Cardiac muscle cell (in vitro differentiated cells and primary cell): ENCODE data around the gene SCAMP2. TPM values are rescaled to one million over a fixed set of nuclear protein-coding genes. Genes with fewer than 3 reads are reported as not detected.
"Not testable (repeated sequence)": the region's sequence is repeated elsewhere in the genome, so short reads cannot be mapped to it uniquely, and the experiment has no call there.

ENCODE experiments used
- DNase-seq, 2 donors: peaks; one replicate each; pipeline versions ENCODE4 v3.0.0 to v3.0.0-alpha.2; 2010 to 2017; ENCODE audit warnings: low read depth in 1 of 2, low spot score in 1 of 2
- H3K27ac ChIP-seq: fragments of 200-600 bp; sonication (generic); 2 replicates; pipeline ENCODE4 v1.5.1; 2016
- H3K27me3 ChIP-seq: fragments of 200-600 bp; sonication (generic); 2 replicates; pipeline ENCODE4 v1.6.0; 2016; ENCODE audit warnings: control low read depth
- H3K36me3 ChIP-seq: fragments of 200-600 bp; sonication (generic); 2 replicates; pipeline ENCODE4 v1.5.1; 2016; ENCODE audit warnings: control low read depth
- H3K4me1 ChIP-seq: fragments of 200-600 bp; sonication (generic); 2 replicates; pipeline ENCODE4 v1.8.1; 2017; ENCODE audit warnings: low read depth, mild to moderate bottlenecking, mixed run types
- H3K4me3 ChIP-seq: fragments of 200-600 bp; sonication (generic); 2 replicates; pipeline ENCODE4 v1.5.1; 2016; ENCODE audit warnings: mild to moderate bottlenecking
- H3K9me3 ChIP-seq: fragments of 200-600 bp; sonication (generic); 2 replicates; pipeline ENCODE4 v1.5.1; 2017; ENCODE audit warnings: low read depth, mild to moderate bottlenecking, control low read depth
- polyA plus RNA-seq: library from polyadenylated mRNA; unstranded; fragments of >200 nt; fragmentation: Nextera tagmentation; extraction: Ambion mirVana; gene quantifications from 2 replicates; pipeline ENCODE4 v1.2.1, GENCODE V29; 2016
- total RNA-seq: library from RNA; depleted of rRNA; stranded (reverse); fragments of >200 nt; gene quantifications from 2 replicates; pipeline ENCODE4 v1.2.3, GENCODE V29; 2016
- TF ChIP-seq, protein P1 (sequence below): IDR thresholded peaks from 2 replicates; pipeline ENCODE4 v1.5.1; 2012; ENCODE audit warnings: low read depth, mild to moderate bottlenecking, low read length

SCAMP2 gene, protein sequence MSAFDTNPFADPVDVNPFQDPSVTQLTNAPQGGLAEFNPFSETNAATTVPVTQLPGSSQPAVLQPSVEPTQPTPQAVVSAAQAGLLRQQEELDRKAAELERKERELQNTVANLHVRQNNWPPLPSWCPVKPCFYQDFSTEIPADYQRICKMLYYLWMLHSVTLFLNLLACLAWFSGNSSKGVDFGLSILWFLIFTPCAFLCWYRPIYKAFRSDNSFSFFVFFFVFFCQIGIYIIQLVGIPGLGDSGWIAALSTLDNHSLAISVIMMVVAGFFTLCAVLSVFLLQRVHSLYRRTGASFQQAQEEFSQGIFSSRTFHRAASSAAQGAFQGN
- total RNA-seq (52.3 and 55.1 TPM in 2 replicates), polyA plus RNA-seq (89.0 and 115 TPM in 2 replicates)

DNA sequence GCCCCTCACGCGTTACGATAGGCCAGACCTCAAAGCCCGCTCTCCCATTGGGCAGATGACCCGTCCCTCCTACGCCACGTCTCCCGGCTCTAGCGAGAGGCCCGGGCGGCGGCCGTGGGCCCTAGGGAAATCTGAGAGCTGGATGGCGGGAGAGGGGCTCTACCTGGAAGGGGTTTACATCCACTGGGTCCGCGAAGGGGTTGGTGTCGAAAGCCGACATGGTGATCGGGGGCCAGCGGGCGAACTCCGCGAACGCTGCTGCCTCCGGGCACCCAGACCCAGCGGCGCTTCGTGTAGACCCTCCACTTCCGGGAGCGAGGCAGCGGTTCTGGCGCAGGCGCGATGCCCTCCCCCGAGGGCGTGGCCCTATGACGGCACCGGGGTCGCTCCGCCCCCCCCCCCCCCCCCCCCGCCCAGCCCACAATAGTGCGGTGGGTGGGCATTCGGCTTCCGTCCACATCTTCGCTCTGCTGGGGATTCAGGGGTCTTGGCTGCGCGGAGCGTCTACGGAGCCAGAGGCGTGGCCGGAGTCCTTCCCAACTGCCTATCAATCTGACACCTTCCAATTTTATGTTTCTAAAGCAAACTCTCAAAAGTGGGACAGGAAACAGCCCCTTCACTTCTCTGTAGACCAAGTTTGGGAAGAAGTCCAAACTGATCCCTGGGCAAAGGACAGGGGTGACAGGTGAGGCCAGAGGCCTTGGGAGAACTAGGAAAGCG is at the start of gene SCAMP2:
Gene SCAMP2 (minus strand): TSS at position 330 of the 720 bp plus-strand sequence. CDS start 110 bp downstream, at position 220.
- Histone ChIP-seq H3K27ac (peak within 1 kb of the TSS; percentile 87), H3K4me1 (peaks cover 28% of the 10 kb centered on the region), H3K4me3 (peak within 1 kb of the TSS; percentile 43), H3K9me3 (no peaks in the 10 kb centered on the region), H3K36me3 (no peaks in the 10 kb centered on the region), H3K27me3 (no peaks in the 10 kb centered on the region)
- TF ChIP-seq, protein P1, sequence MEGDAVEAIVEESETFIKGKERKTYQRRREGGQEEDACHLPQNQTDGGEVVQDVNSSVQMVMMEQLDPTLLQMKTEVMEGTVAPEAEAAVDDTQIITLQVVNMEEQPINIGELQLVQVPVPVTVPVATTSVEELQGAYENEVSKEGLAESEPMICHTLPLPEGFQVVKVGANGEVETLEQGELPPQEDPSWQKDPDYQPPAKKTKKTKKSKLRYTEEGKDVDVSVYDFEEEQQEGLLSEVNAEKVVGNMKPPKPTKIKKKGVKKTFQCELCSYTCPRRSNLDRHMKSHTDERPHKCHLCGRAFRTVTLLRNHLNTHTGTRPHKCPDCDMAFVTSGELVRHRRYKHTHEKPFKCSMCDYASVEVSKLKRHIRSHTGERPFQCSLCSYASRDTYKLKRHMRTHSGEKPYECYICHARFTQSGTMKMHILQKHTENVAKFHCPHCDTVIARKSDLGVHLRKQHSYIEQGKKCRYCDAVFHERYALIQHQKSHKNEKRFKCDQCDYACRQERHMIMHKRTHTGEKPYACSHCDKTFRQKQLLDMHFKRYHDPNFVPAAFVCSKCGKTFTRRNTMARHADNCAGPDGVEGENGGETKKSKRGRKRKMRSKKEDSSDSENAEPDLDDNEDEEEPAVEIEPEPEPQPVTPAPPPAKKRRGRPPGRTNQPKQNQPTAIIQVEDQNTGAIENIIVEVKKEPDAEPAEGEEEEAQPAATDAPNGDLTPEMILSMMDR, result no peak
- DNase-seq, result peak; percentile 96 to 97

DNA sequence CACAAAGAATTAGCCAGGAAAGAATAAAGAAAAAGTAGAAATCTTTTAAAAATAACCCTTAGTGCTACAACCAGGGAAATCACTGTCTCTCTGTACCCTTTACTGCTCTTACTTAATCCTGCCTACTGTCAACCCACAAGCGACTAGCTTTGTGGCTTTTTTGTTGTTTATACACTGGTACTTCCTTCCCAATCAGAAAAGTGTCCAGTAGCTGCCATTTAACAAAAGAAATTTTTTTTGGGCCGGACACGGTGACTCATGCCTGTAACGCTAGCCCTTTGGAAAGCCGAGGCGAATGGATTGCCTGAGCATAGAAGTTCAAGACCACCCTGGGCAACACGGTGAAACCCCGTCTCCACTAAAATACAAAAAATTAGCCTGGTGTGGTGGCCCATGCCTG is 47.3 kb upstream of the SCAMP2 start:
- Histone ChIP-seq H3K4me1 (no peaks in the 10 kb centered on the region), H3K9me3 (no peaks in the 10 kb centered on the region), H3K36me3 (peaks cover 72% of the 10 kb centered on the region), H3K27ac (no peak overlapping the region), H3K27me3 (no peaks in the 10 kb centered on the region), H3K4me3 (no peak overlapping the region)
- TF ChIP-seq, protein P1, result no peak
- no peak for DNase-seq

DNA sequence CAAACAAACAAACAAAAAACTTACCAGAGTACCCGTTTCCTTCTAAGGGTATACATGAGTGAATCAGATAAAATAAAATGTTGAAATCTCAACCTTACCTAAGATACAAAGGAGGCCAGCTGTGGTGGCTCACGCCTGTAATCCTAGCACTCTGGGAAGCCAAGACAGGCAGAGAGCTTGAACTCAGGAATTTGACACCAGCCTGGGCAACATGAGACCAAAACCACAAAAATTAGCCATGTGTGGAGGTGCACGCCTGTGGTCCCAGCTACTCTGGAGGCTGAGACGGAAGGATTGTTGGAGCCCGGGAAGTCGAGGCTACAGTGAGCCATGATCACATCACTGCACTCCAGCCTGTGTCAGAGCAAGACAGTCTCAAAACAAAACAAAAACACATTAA is 44.5 kb upstream of the SCAMP2 start:
- peaks cover 57% of the 10 kb centered on the region for H3K36me3 ChIP-seq
- no peaks in the 10 kb centered on the region for H3K27me3 ChIP-seq
- H3K4me3 ChIP-seq, result no peak overlapping the region
- TF ChIP-seq, protein P1, result no peak
- H3K9me3 ChIP-seq, result no peaks in the 10 kb centered on the region
- H3K27ac ChIP-seq, result no peak overlapping the region
- no peak for DNase-seq
- no peaks in the 10 kb centered on the region for H3K4me1 ChIP-seq

DNA sequence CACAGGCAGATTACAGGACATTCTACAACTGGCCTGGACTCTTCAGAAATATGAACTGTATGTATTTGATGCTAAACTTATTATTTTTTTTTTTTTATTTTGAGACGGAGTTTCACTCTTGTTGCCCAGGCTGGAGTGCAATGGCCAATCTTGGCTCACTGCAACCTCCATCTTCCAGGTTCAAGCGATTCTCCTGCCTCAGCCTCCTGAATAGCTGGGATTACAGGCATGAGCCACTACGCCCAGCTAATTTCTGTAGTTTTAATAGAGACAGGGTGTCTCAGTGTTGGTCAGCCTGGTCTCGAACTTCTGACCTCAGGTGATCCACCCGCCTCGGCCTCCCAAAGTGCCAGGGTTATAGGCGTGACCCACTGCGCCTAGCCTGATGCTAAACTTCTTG is 40.6 kb upstream of the SCAMP2 start:
- H3K4me1 ChIP-seq, H3K4me3 ChIP-seq, DNase-seq, H3K27me3 ChIP-seq, H3K9me3 ChIP-seq: not testable (repeated sequence)
- H3K36me3 ChIP-seq, result peaks cover 33% of the 10 kb centered on the region
- peak overlapping the region; percentile 58 for H3K27ac ChIP-seq

DNA sequence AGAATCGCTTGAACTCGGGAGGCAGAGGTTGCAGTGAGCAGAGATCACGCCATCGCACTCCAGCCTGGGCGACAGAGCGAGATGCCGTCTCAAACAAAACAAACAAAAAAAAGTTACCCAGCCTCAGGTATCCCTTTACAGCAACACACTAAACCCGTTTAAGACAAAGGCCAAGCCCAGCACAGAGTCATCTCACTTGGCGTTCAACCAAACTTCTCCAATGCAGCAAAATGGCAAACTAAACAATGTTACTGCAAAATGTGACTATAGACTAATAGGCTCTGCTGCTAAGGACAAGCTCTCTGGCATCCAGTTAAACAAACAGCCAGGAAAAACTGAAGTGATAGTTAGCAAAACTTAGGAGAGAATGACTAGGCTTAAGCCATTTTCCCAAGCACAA is 39.9 kb upstream of the SCAMP2 start:
- DNase-seq, result no peak
- peak overlapping the region; percentile 58 for H3K27ac ChIP-seq
- H3K36me3 ChIP-seq, result peaks cover 25% of the 10 kb centered on the region
- no peaks in the 10 kb centered on the region for H3K4me1 ChIP-seq
- no peaks in the 10 kb centered on the region for H3K9me3 ChIP-seq
- H3K4me3 ChIP-seq, result no peak overlapping the region
- TF ChIP-seq, protein P1, result no peak
- no peaks in the 10 kb centered on the region for H3K27me3 ChIP-seq

DNA sequence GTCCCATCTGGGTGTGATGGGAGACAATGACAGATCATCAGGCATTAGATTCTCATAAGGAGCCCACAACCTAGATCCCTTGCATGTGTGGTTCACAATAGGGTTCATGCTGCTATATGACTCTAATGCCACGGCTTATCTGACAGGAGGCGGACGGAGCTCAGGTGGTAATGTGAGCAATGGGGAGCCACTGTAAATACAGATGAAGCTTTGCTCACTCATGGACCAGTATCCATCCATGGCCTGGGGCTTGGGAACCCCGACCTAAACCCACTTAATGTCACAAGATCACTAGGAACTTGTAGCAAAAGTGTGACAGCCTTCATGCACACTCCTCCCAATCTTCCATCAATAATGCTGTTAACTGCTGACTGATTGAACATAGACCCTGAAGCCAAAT is 35.5 kb upstream of the SCAMP2 start:
- TF ChIP-seq, protein P1, result no peak

More for the DNA sequence above, 35.5 kb upstream of the SCAMP2 start:
- Histone ChIP-seq H3K4me3 (no peak overlapping the region), H3K4me1 (peaks cover 16% of the 10 kb centered on the region), H3K9me3 (no peaks in the 10 kb centered on the region), H3K27me3 (no peaks in the 10 kb centered on the region), H3K36me3 (peaks cover 13% of the 10 kb centered on the region), H3K27ac (no peak overlapping the region)
- DNase-seq, result no peak
